NCI-H2196 treated with DMSO at 0.1 percent for 48 hours (cell line): ENCODE data around the gene MRPL38.
A peak's percentile ranks its signal among the peaks of the same experiment; 100 is the strongest.

Experiments
- DNase-seq: peaks from one replicate; lab custom pipeline; 2025; ENCODE audit not compliant: unreplicated experiment; lab: John Stamatoyannopoulos, UW

The MRPL38 gene

GRCh38 chr17:75920045-75920560 lies 15.4 kb upstream of the MRPL38 start:
- no peak for DNase-seq

- DNase-seq: no peak
These were observed 14.9 kb upstream of the MRPL38 start for GRCh38 chr17:75919611-75920010.

- no peak for DNase-seq
These were observed 13.3 kb upstream of the MRPL38 start for GRCh38 chr17:75917917-75918445.

- no peak for DNase-seq
These were observed 12.6 kb upstream of the MRPL38 start for GRCh38 chr17:75917141-75917916.

- no peak for DNase-seq
These were observed 10.6 kb upstream of the MRPL38 start for GRCh38 chr17:75915268-75915667.

- no peak for DNase-seq
These were observed 10.1 kb upstream of the MRPL38 start for GRCh38 chr17:75914643-75915267.

- DNase-seq: no peak
These were observed 9.0 kb upstream of the MRPL38 start for GRCh38 chr17:75913537-75914210.

- DNase-seq: peak; percentile 81
These were observed 6.0 kb upstream of the MRPL38 start for GRCh38 chr17:75910699-75911098.

GRCh38 chr17:75909812-75910274 lies 5.2 kb upstream of the MRPL38 start:
- DNase-seq: peak; percentile 97

GRCh38 chr17:75909051-75909811 lies 4.5 kb upstream of the MRPL38 start:
- DNase-seq: peak; percentile 98

GRCh38 chr17:75908201-75908600 lies 3.5 kb upstream of the MRPL38 start:
- peak; percentile 56 for DNase-seq

- DNase-seq: no peak
These were observed 1.6 kb upstream of the MRPL38 start for GRCh38 chr17:75906143-75906884.

GRCh38 chr17:75902406-75902805 lies 2.3 kb downstream of the MRPL38 start:
- no peak for DNase-seq

- no peak for DNase-seq
These were observed 3.0 kb downstream of the MRPL38 start for GRCh38 chr17:75901727-75902126.

- DNase-seq: no peak
These were observed 3.8 kb downstream of the MRPL38 start for GRCh38 chr17:75900691-75901533.

GRCh38 chr17:75899767-75900468 lies 4.8 kb downstream of the MRPL38 start:
- no peak for DNase-seq

GRCh38 chr17:75899353-75899752 lies 5.3 kb downstream of the MRPL38 start:
- no peak for DNase-seq

- DNase-seq: no peak
These were observed 5.9 kb downstream of the MRPL38 start for GRCh38 chr17:75898791-75899190.

GRCh38 chr17:75898065-75898464 lies 6.6 kb downstream of the MRPL38 start:
- DNase-seq: no peak
